ENCODE data around the gene PLA2G12A. TPM values are rescaled to one million over a fixed set of nuclear protein-coding genes. Genes with fewer than 3 reads are reported as not detected.

Gene PLA2G12A
- 10 to 100 TPM; 17.8 to 27.5 TPM for total RNA-seq

- H3K27me3 Mint-ChIP-seq = no peaks in the 10 kb centered on the region
- H3K36me3 Mint-ChIP-seq (ENCODE audit: low read depth) = peaks cover 12% of the 10 kb centered on the region
- H3K4me1 Mint-ChIP-seq = peaks cover 7% of the 10 kb centered on the region
- no peaks in the 10 kb centered on the region for H3K9me3 Mint-ChIP-seq
- ATAC-seq (replicated peaks) = peak; percentile 92
- peak within 1 kb of the TSS; percentile 85 for H3K4me3 Mint-ChIP-seq
- no peak within 1 kb of the TSS for H3K27ac Mint-ChIP-seq
Measured at GRCh38 chr4:109729718-109730618, at the start of gene PLA2G12A. Gene PLA2G12A, minus strand, starts transcription at chr4:109730070. Its CDS starts 261 bp downstream, at chr4:109729809.

- Mint-ChIP-seq H3K4me3 (no peak overlapping the region), H3K36me3 (ENCODE audit: low read depth) (no peaks in the 10 kb centered on the region), H3K27me3 (peaks cover 4% of the 10 kb centered on the region), H3K4me1 (peaks cover 4% of the 10 kb centered on the region), H3K27ac (no peak overlapping the region), H3K9me3 (no peaks in the 10 kb centered on the region)
- no peak for ATAC-seq (replicated peaks)
Measured at GRCh38 chr4:109764789-109765402, 35.0 kb upstream of the PLA2G12A start.

- H3K36me3 Mint-ChIP-seq (ENCODE audit: low read depth) = no peaks in the 10 kb centered on the region
- peaks cover 4% of the 10 kb centered on the region for H3K4me1 Mint-ChIP-seq
- ATAC-seq (replicated peaks) = no peak
Measured at GRCh38 chr4:109764376-109764775, 34.5 kb upstream of the PLA2G12A start.

GRCh38 chr4:109760682-109761081 is 30.8 kb upstream of the PLA2G12A start:
- ATAC-seq (replicated peaks) = peak; percentile 98
- Mint-ChIP-seq H3K9me3 (no peaks in the 10 kb centered on the region), H3K4me3 (peak overlapping the region; percentile 45), H3K36me3 (ENCODE audit: low read depth) (no peaks in the 10 kb centered on the region), H3K27ac (peak overlapping the region; percentile 48), H3K27me3 (peaks cover 11% of the 10 kb centered on the region), H3K4me1 (peaks cover 4% of the 10 kb centered on the region)

More at GRCh38 chr4:109764376-109764775, 34.5 kb upstream of the PLA2G12A start:
- Mint-ChIP-seq H3K27me3 (peaks cover 4% of the 10 kb centered on the region), H3K9me3 (no peaks in the 10 kb centered on the region), H3K4me3 (no peak overlapping the region), H3K27ac (no peak overlapping the region)

GRCh38 chr4:109755656-109756055 is 25.8 kb upstream of the PLA2G12A start:
- Mint-ChIP-seq H3K9me3 (no peaks in the 10 kb centered on the region), H3K4me1 (no peaks in the 10 kb centered on the region), H3K27ac (no peak overlapping the region), H3K36me3 (ENCODE audit: low read depth) (no peaks in the 10 kb centered on the region), H3K4me3 (no peak overlapping the region), H3K27me3 (peaks cover 7% of the 10 kb centered on the region)
- no peak for ATAC-seq (replicated peaks)

- no peak overlapping the region for H3K27ac Mint-ChIP-seq
- H3K36me3 Mint-ChIP-seq (ENCODE audit: low read depth) = no peaks in the 10 kb centered on the region
- H3K9me3 Mint-ChIP-seq = no peaks in the 10 kb centered on the region
- no peak overlapping the region for H3K4me3 Mint-ChIP-seq
- ATAC-seq (replicated peaks) = peak; percentile 78
- H3K4me1 Mint-ChIP-seq = no peaks in the 10 kb centered on the region
- H3K27me3 Mint-ChIP-seq = peaks cover 7% of the 10 kb centered on the region
Measured at GRCh38 chr4:109754093-109754857, 24.4 kb upstream of the PLA2G12A start.

- no peaks in the 10 kb centered on the region for H3K36me3 Mint-ChIP-seq (ENCODE audit: low read depth)
- no peaks in the 10 kb centered on the region for H3K4me1 Mint-ChIP-seq
- peak; percentile 48 for ATAC-seq (replicated peaks)
- peaks cover 4% of the 10 kb centered on the region for H3K27me3 Mint-ChIP-seq
- H3K9me3 Mint-ChIP-seq = no peaks in the 10 kb centered on the region
- H3K27ac Mint-ChIP-seq = no peak overlapping the region
- no peak overlapping the region for H3K4me3 Mint-ChIP-seq
Measured at GRCh38 chr4:109752525-109752924, 22.7 kb upstream of the PLA2G12A start.

- ATAC-seq (replicated peaks) = no peak
- Mint-ChIP-seq H3K4me1 (no peaks in the 10 kb centered on the region), H3K27me3 (peaks cover 4% of the 10 kb centered on the region), H3K9me3 (no peaks in the 10 kb centered on the region), H3K27ac (no peak overlapping the region), H3K36me3 (ENCODE audit: low read depth) (no peaks in the 10 kb centered on the region), H3K4me3 (no peak overlapping the region)
Measured at GRCh38 chr4:109751852-109752251, 22.0 kb upstream of the PLA2G12A start.

GRCh38 chr4:109750652-109751244 is 20.9 kb upstream of the PLA2G12A start:
- no peak overlapping the region for H3K4me3 Mint-ChIP-seq
- peaks cover under 1% of the 10 kb centered on the region for H3K27me3 Mint-ChIP-seq
- no peak overlapping the region for H3K27ac Mint-ChIP-seq
- H3K9me3 Mint-ChIP-seq = no peaks in the 10 kb centered on the region
- no peaks in the 10 kb centered on the region for H3K36me3 Mint-ChIP-seq (ENCODE audit: low read depth)
- no peaks in the 10 kb centered on the region for H3K4me1 Mint-ChIP-seq
- no peak for ATAC-seq (replicated peaks)

GRCh38 chr4:109749388-109750082 is 19.7 kb upstream of the PLA2G12A start:
- no peak overlapping the region for H3K27ac Mint-ChIP-seq
- H3K9me3 Mint-ChIP-seq = no peaks in the 10 kb centered on the region
- H3K4me3 Mint-ChIP-seq = no peak overlapping the region
- H3K36me3 Mint-ChIP-seq (ENCODE audit: low read depth) = no peaks in the 10 kb centered on the region
- no peak for ATAC-seq (replicated peaks)
- H3K4me1 Mint-ChIP-seq = no peaks in the 10 kb centered on the region
- no peaks in the 10 kb centered on the region for H3K27me3 Mint-ChIP-seq

- no peaks in the 10 kb centered on the region for H3K9me3 Mint-ChIP-seq
- H3K4me3 Mint-ChIP-seq = no peak overlapping the region
- no peak overlapping the region for H3K27ac Mint-ChIP-seq
- H3K4me1 Mint-ChIP-seq = no peaks in the 10 kb centered on the region
- no peak for ATAC-seq (replicated peaks)
- no peaks in the 10 kb centered on the region for H3K36me3 Mint-ChIP-seq (ENCODE audit: low read depth)
- H3K27me3 Mint-ChIP-seq = no peaks in the 10 kb centered on the region
Measured at GRCh38 chr4:109748114-109748513, 18.2 kb upstream of the PLA2G12A start.

GRCh38 chr4:109746728-109747127 is 16.9 kb upstream of the PLA2G12A start:
- no peaks in the 10 kb centered on the region for H3K27me3 Mint-ChIP-seq
- no peak overlapping the region for H3K4me3 Mint-ChIP-seq
- no peaks in the 10 kb centered on the region for H3K4me1 Mint-ChIP-seq
- no peak overlapping the region for H3K27ac Mint-ChIP-seq
- no peaks in the 10 kb centered on the region for H3K9me3 Mint-ChIP-seq
- no peaks in the 10 kb centered on the region for H3K36me3 Mint-ChIP-seq (ENCODE audit: low read depth)
- no peak for ATAC-seq (replicated peaks)

- Mint-ChIP-seq H3K27me3 (no peaks in the 10 kb centered on the region), H3K36me3 (ENCODE audit: low read depth) (no peaks in the 10 kb centered on the region), H3K9me3 (no peaks in the 10 kb centered on the region)
Measured at GRCh38 chr4:109745830-109746229, 16.0 kb upstream of the PLA2G12A start.

GRCh38 chr4:109739547-109739946 is 9.7 kb upstream of the PLA2G12A start:
- ATAC-seq (replicated peaks) = no peak
- H3K27ac Mint-ChIP-seq = no peak overlapping the region
- H3K4me1 Mint-ChIP-seq = no peaks in the 10 kb centered on the region
- H3K27me3 Mint-ChIP-seq = no peaks in the 10 kb centered on the region
- H3K36me3 Mint-ChIP-seq (ENCODE audit: low read depth) = no peaks in the 10 kb centered on the region
- no peak overlapping the region for H3K4me3 Mint-ChIP-seq
- H3K9me3 Mint-ChIP-seq = no peaks in the 10 kb centered on the region

More at GRCh38 chr4:109745830-109746229, 16.0 kb upstream of the PLA2G12A start:
- Mint-ChIP-seq H3K27ac (no peak overlapping the region), H3K4me3 (no peak overlapping the region), H3K4me1 (no peaks in the 10 kb centered on the region)
- ATAC-seq (replicated peaks) = no peak

Measured in activated T-helper 17 cell treated with anti-CD3 and anti-CD28 coated beads, Interleukin-2, amount 50 U/mL, for 72 hours (primary cell).